Naive thymus-derived CD8-positive, alpha-beta T cell (primary cell): ENCODE results near the gene CERKL. TPM values are rescaled to one million over a fixed set of nuclear protein-coding genes. Genes with fewer than 3 reads are reported as not detected.

Source experiments
- ATAC-seq, 2 donors: fragments of 150-1000 bp; cut with Tn5 transposase in 1 of 2; sonication (Bioruptor Pico), chemical (Tn5 transposase) in 1 of 2; 1 replicate in 1 of 2; 2 replicates in 1 of 2; pipeline ENCODE4 v1.10.0; 2021; ENCODE audit warnings: mild to moderate bottlenecking in 2 of 2, moderate library complexity in 2 of 2
- POLR2A ChIA-PET: fragments of 350-600 bp; sonication (Branson Sonifier 250); formaldehyde crosslinking; loops from one replicate; lab custom pipeline; 2021; ENCODE audit warnings: antibody characterized with exemption; lab: Charles Lee
- DNase-seq, 10 donors: peaks; one replicate each; pipeline versions ENCODE4 v3.0.0 to v3.0.0-alpha.2; 2020 to 2022
- H3K27ac Mint-ChIP-seq, 10 donors: one replicate each; pipeline ENCODE4 v1.8.0; 2020 to 2022; ENCODE audit warnings: mild to moderate bottlenecking in 10 of 10, mixed read lengths in 10 of 10, moderate library complexity in 4 of 10, inconsistent platforms in 1 of 10
- H3K27me3 Mint-ChIP-seq, 5 donors: one replicate each; pipeline ENCODE4 v1.8.0; 2021 to 2022; ENCODE audit warnings: mixed read lengths in 5 of 5
- H3K36me3 Mint-ChIP-seq, 3 donors: one replicate each; pipeline ENCODE4 v1.8.0; 2020 to 2022; ENCODE audit warnings: mixed read lengths in 3 of 3, mild to moderate bottlenecking in 2 of 3, inconsistent platforms in 1 of 3
- H3K4me1 Mint-ChIP-seq, 4 donors: one replicate each; pipeline ENCODE4 v1.8.0; 2021 to 2022; ENCODE audit warnings: mixed read lengths in 4 of 4
- H3K4me3 Mint-ChIP-seq, 10 donors: one replicate each; pipeline ENCODE4 v1.8.0; 2020 to 2022; ENCODE audit warnings: mild to moderate bottlenecking in 10 of 10, mixed read lengths in 10 of 10, moderate library complexity in 6 of 10, inconsistent platforms in 1 of 10
- H3K9me3 Mint-ChIP-seq, 9 donors: one replicate each; pipeline ENCODE4 v1.8.0; 2020 to 2022; ENCODE audit warnings: mixed read lengths in 9 of 9, mild to moderate bottlenecking in 3 of 9, inconsistent platforms in 1 of 9, moderate library complexity in 1 of 9
- polyA plus RNA-seq, 3 donors: library from polyadenylated mRNA; unstranded; fragments of 300-500 nt; fragmentation: Illumina TruSeq; gene quantifications; one replicate each; pipeline ENCODE4 v1.2.3, GENCODE V29; 2021
- total RNA-seq, 8 experiments: library from RNA in 2 of 8; stranded (reverse) in 2 of 8; gene quantifications; one replicate each; pipeline ENCODE4 v1.2.3 and lab custom pipeline; 2021 to 2026

Gene CERKL
- total and polyA plus RNA-seq, 5 experiments from 2014 or later = 11.7 to 16.7 (median 13.4) TPM; not detected in 2

- no peaks in the 10 kb centered on the region for H3K36me3 Mint-ChIP-seq
- no peaks in the 10 kb centered on the region for H3K9me3 Mint-ChIP-seq
- no peak for DNase-seq
- no peak overlapping the region for H3K27ac Mint-ChIP-seq
- H3K4me1 Mint-ChIP-seq = no peaks in the 10 kb centered on the region
- peaks cover 3 to 20% (median 4%) of the 10 kb centered on the region in 5 donors for H3K27me3 Mint-ChIP-seq
- POLR2A ChIA-PET = no interaction called here
- no peak overlapping the region for H3K4me3 Mint-ChIP-seq
- ATAC-seq = no peak
Observed at GRCh38 chr2:181575650-181576025, 81.3 kb downstream of the CERKL start.

GRCh38 chr2:181575024-181575649, 81.8 kb downstream of the CERKL start:
- DNase-seq (no peak), ATAC-seq (no peak)
- Mint-ChIP-seq H3K27me3 (peaks cover 3 to 20% (median 4%) of the 10 kb centered on the region in 5 donors), H3K4me3 (no peak overlapping the region), H3K36me3 (no peaks in the 10 kb centered on the region), H3K27ac (no peak overlapping the region), H3K4me1 (no peaks in the 10 kb centered on the region), H3K9me3 (no peaks in the 10 kb centered on the region)
- POLR2A ChIA-PET = no interaction called here

- POLR2A ChIA-PET = no interaction called here
- no peaks in the 10 kb centered on the region for H3K4me1 Mint-ChIP-seq
- H3K9me3 Mint-ChIP-seq = no peaks in the 10 kb centered on the region
- H3K27me3 Mint-ChIP-seq = peaks cover 3 to 20% (median 4%) of the 10 kb centered on the region in 5 donors
- no peak overlapping the region for H3K4me3 Mint-ChIP-seq
- H3K36me3 Mint-ChIP-seq = no peaks in the 10 kb centered on the region
- DNase-seq (no peak), ATAC-seq (no peak)
- no peak overlapping the region for H3K27ac Mint-ChIP-seq
Observed at GRCh38 chr2:181574321-181574720, 82.6 kb downstream of the CERKL start.

- Mint-ChIP-seq H3K9me3 (no peaks in the 10 kb centered on the region), H3K4me3 (no peak overlapping the region), H3K27ac (no peak overlapping the region), H3K4me1 (no peaks in the 10 kb centered on the region), H3K36me3 (no peaks in the 10 kb centered on the region), H3K27me3 (peaks cover 3 to 20% (median 4%) of the 10 kb centered on the region in 5 donors)
- POLR2A ChIA-PET = no interaction called here
- DNase-seq = no peak
- no peak for ATAC-seq
Observed at GRCh38 chr2:181573140-181573736, 83.7 kb downstream of the CERKL start.

GRCh38 chr2:181570833-181571661, 85.9 kb downstream of the CERKL start:
- H3K4me1 Mint-ChIP-seq = no peaks in the 10 kb centered on the region
- H3K27ac Mint-ChIP-seq = no peak overlapping the region
- ATAC-seq (no peak), DNase-seq (peak in 1 of 10 donors; percentile 7)
- peaks cover 3 to 20% (median 4%) of the 10 kb centered on the region in 5 donors for H3K27me3 Mint-ChIP-seq
- POLR2A ChIA-PET = no interaction called here
- H3K4me3 Mint-ChIP-seq = no peak overlapping the region
- H3K36me3 Mint-ChIP-seq = no peaks in the 10 kb centered on the region
- H3K9me3 Mint-ChIP-seq = no peaks in the 10 kb centered on the region

- ATAC-seq (no peak), DNase-seq (no peak)
- H3K9me3 Mint-ChIP-seq = no peaks in the 10 kb centered on the region
- H3K36me3 Mint-ChIP-seq = no peaks in the 10 kb centered on the region
- POLR2A ChIA-PET = no interaction called here
- no peak overlapping the region for H3K4me3 Mint-ChIP-seq
- H3K27me3 Mint-ChIP-seq = peaks cover 3 to 20% (median 4%) of the 10 kb centered on the region in 5 donors
- no peaks in the 10 kb centered on the region for H3K4me1 Mint-ChIP-seq
- H3K27ac Mint-ChIP-seq = no peak overlapping the region
Observed at GRCh38 chr2:181570059-181570458, 86.8 kb downstream of the CERKL start.

- Mint-ChIP-seq H3K36me3 (no peaks in the 10 kb centered on the region), H3K4me3 (no peak overlapping the region), H3K4me1 (no peaks in the 10 kb centered on the region), H3K9me3 (no peaks in the 10 kb centered on the region), H3K27ac (no peak overlapping the region), H3K27me3 (peaks cover 0 to 9% (median 0%) of the 10 kb centered on the region in 5 donors)
- ATAC-seq = no peak
- POLR2A ChIA-PET = no interaction called here
- DNase-seq = no peak
Observed at GRCh38 chr2:181566334-181567032, 90.4 kb downstream of the CERKL start.

GRCh38 chr2:181563101-181563692, 93.7 kb downstream of the CERKL start:
- DNase-seq (no peak), ATAC-seq (no peak)
- H3K9me3 Mint-ChIP-seq = no peaks in the 10 kb centered on the region
- H3K27me3 Mint-ChIP-seq = peaks cover 0 to 9% (median 0%) of the 10 kb centered on the region in 5 donors
- H3K4me1 Mint-ChIP-seq = no peaks in the 10 kb centered on the region
- no peak overlapping the region for H3K4me3 Mint-ChIP-seq
- no peak overlapping the region for H3K27ac Mint-ChIP-seq
- POLR2A ChIA-PET = no interaction called here
- no peaks in the 10 kb centered on the region for H3K36me3 Mint-ChIP-seq

- POLR2A ChIA-PET = no interaction called here
- Mint-ChIP-seq H3K27me3 (no peaks in the 10 kb centered on the region), H3K27ac (no peak overlapping the region), H3K4me1 (peaks cover 0 to 4% (median 0%) of the 10 kb centered on the region in 4 donors), H3K4me3 (no peak overlapping the region), H3K9me3 (peaks cover 0 to 6% (median 0%) of the 10 kb centered on the region in 9 donors), H3K36me3 (no peaks in the 10 kb centered on the region)
- ATAC-seq (no peak), DNase-seq (no peak)
Observed at GRCh38 chr2:181558371-181558770, 98.5 kb downstream of the CERKL start.

GRCh38 chr2:181554061-181554830, 102.7 kb downstream of the CERKL start:
- no peak overlapping the region for H3K4me3 Mint-ChIP-seq
- DNase-seq (no peak), ATAC-seq (no peak)
- POLR2A ChIA-PET = interaction anchor here (0.6 kb wide), 1 partner anchor 18 kb away, joined by 4 read pairs; no protein-coding TSS in a partner anchor
- peaks cover 0 to 4% (median 0%) of the 10 kb centered on the region in 4 donors for H3K4me1 Mint-ChIP-seq
- H3K27me3 Mint-ChIP-seq = no peaks in the 10 kb centered on the region
- peak overlapping the region in 2 of 10 donors; percentile 9 for H3K27ac Mint-ChIP-seq
- no peaks in the 10 kb centered on the region for H3K36me3 Mint-ChIP-seq
- H3K9me3 Mint-ChIP-seq = peaks cover 0 to 6% (median 0%) of the 10 kb centered on the region in 9 donors

GRCh38 chr2:181553244-181553643, 103.7 kb downstream of the CERKL start:
- no peak for ATAC-seq
- no peaks in the 10 kb centered on the region for H3K27me3 Mint-ChIP-seq
- peaks cover 0 to 4% (median 0%) of the 10 kb centered on the region in 4 donors for H3K4me1 Mint-ChIP-seq
- POLR2A ChIA-PET = no interaction called here
- H3K36me3 Mint-ChIP-seq = peaks cover 0 to 5% (median 4%) of the 10 kb centered on the region in 3 donors
- H3K9me3 Mint-ChIP-seq = peaks cover 0 to 6% (median 0%) of the 10 kb centered on the region in 9 donors
- no peak overlapping the region for H3K27ac Mint-ChIP-seq
- DNase-seq = no peak
- no peak overlapping the region for H3K4me3 Mint-ChIP-seq

- DNase-seq (no peak), ATAC-seq (no peak)
- Mint-ChIP-seq H3K27me3 (no peaks in the 10 kb centered on the region), H3K27ac (no peak overlapping the region), H3K9me3 (peaks cover 0 to 4% (median 0%) of the 10 kb centered on the region in 9 donors), H3K36me3 (peaks cover 0 to 7% (median 5%) of the 10 kb centered on the region in 3 donors), H3K4me3 (no peak overlapping the region), H3K4me1 (peaks cover 0 to 4% (median 0%) of the 10 kb centered on the region in 4 donors)
- POLR2A ChIA-PET = no interaction called here
Observed at GRCh38 chr2:181552808-181553207, 104.1 kb downstream of the CERKL start.
